PC-3 (cell line): ENCODE results near the gene TSPAN9. TPM values are rescaled to one million over a fixed set of nuclear protein-coding genes. Genes with fewer than 3 reads are reported as not detected.

Experiments used
- ATAC-seq: fragments of 200-7000 bp; cut with Tn5 transposase; 2 replicates; pipeline ENCODE4 v1.9.1; 2020; ENCODE audit warnings: mild to moderate bottlenecking, moderate library complexity
- BruUV-seq: library from RNA; stranded (reverse); fragments of 400-500 nt; replicated peaks from 2 replicates; lab custom pipeline; 2021; lab: Mats Ljungman, UMichigan
- CTCF ChIA-PET: fragments of 300-600 bp; sonication (Branson Sonifier 250); formaldehyde crosslinking; loops from one replicate; lab custom pipeline; 2022; ENCODE audit warnings: antibody characterized with exemption; lab: Charles Lee
- POLR2A ChIA-PET: fragments of 300-600 bp; sonication (Branson Sonifier 250); formaldehyde crosslinking; loops from one replicate; lab custom pipeline; 2022; ENCODE audit warnings: antibody characterized with exemption; ENCODE audit not compliant: unreplicated experiment; lab: Charles Lee
- DNase-seq: peaks from one replicate; pipeline ENCODE4 v3.0.0-alpha.2; 2015
- H2AFZ ChIP-seq: fragments of 300-600 bp; sonication (generic); 2 replicates; pipeline ENCODE4 v1.6.0; 2016; ENCODE audit warnings: antibody characterized with exemption, low read length
- H3F3A ChIP-seq: fragments of 300-600 bp; sonication (generic); one replicate; pipeline ENCODE4 v1.6.0; 2017; ENCODE audit warnings: antibody characterized with exemption, low read length, control low read depth, mild to moderate bottlenecking; ENCODE audit not compliant: unreplicated experiment
- H3K27ac ChIP-seq: fragments of 300-600 bp; sonication (generic); 2 replicates; pipeline ENCODE4 v1.5.1; 2016; ENCODE audit warnings: mild to moderate bottlenecking, low read length
- H3K27me3 ChIP-seq: fragments of 300-600 bp; sonication (generic); 2 replicates; pipeline ENCODE4 v1.6.1; 2016; ENCODE audit warnings: low read length, mixed read lengths
- H3K36me3 ChIP-seq: fragments of 300-600 bp; sonication (generic); 2 replicates; pipeline ENCODE4 v1.6.1; 2016; ENCODE audit warnings: low read depth, mixed run types, low read length, mixed read lengths
- H3K4me1 ChIP-seq: fragments of 300-600 bp; sonication (generic); 2 replicates; pipeline ENCODE4 v1.5.1; 2016; ENCODE audit warnings: low read length; ENCODE audit not compliant: insufficient read depth
- H3K4me2 ChIP-seq: fragments of 300-600 bp; sonication (generic); 2 replicates; pipeline ENCODE4 v1.6.0; 2016; ENCODE audit warnings: low read length
- H3K4me3 ChIP-seq: fragments of 300-600 bp; sonication (generic); 2 replicates; pipeline ENCODE4 v1.5.1; 2016; ENCODE audit warnings: mild to moderate bottlenecking, low read length, mixed read lengths
- H3K79me2 ChIP-seq: fragments of 300-600 bp; sonication (generic); 2 replicates; pipeline ENCODE4 v1.6.1; 2017; ENCODE audit warnings: low read length, mixed read lengths
- H3K9ac ChIP-seq: fragments of 300-600 bp; sonication (generic); 2 replicates; pipeline ENCODE4 v1.6.0; 2016; ENCODE audit warnings: mild to moderate bottlenecking, low read length
- H3K9me2 ChIP-seq: fragments of 300-600 bp; sonication (generic); replicated peaks from 2 replicates; pipeline ENCODE4 v1.6.1; 2016; ENCODE audit warnings: mixed run types, low read length, mixed read lengths
- H3K9me3 ChIP-seq: fragments of 300-600 bp; sonication (generic); 2 replicates; pipeline ENCODE4 v1.6.1; 2016; ENCODE audit warnings: low read length, mixed read lengths
- H4K20me1 ChIP-seq: fragments of 300-600 bp; sonication (generic); 2 replicates; pipeline ENCODE4 v1.6.1; 2016; ENCODE audit warnings: low read length, mixed read lengths
- EZH2 ChIP-seq: fragments of 300-600 bp; sonication (generic); IDR thresholded peaks from one replicate; pipeline ENCODE4 v1.6.1; 2017; ENCODE audit warnings: antibody characterized with exemption, mild to moderate bottlenecking, low read length; ENCODE audit not compliant: unreplicated experiment
- EZH2phosphoT487 ChIP-seq: fragments of 300-600 bp; sonication (generic); IDR thresholded peaks from 2 replicates; pipeline ENCODE4 v1.6.1; 2018; ENCODE audit warnings: mild to moderate bottlenecking, antibody characterized with exemption, low read length, borderline replicate concordance
- intact Hi-C: fragments of 100-400 bp; cut with micrococcal nuclease; formaldehyde crosslinking; loops from 2 replicates; pipeline ENCODE4 v1.9.0; 2023
- total RNA-seq: library from RNA; depleted of rRNA; stranded (reverse); fragments of >200 nt; gene quantifications from 2 replicates; pipeline ENCODE4 v1.2.3, GENCODE V29; 2014
- TF ChIP-seq, protein P1 (sequence below): fragments of 300-600 bp; sonication (generic); conservative IDR thresholded peaks from 2 replicates; pipeline ENCODE4 v1.5.1; 2017; ENCODE audit warnings: antibody characterized with exemption, low read depth, mild to moderate bottlenecking, low read length

The TSPAN9 gene
- total RNA-seq, 1 experiment from 2014 or later = 6.2 TPM

DNA sequence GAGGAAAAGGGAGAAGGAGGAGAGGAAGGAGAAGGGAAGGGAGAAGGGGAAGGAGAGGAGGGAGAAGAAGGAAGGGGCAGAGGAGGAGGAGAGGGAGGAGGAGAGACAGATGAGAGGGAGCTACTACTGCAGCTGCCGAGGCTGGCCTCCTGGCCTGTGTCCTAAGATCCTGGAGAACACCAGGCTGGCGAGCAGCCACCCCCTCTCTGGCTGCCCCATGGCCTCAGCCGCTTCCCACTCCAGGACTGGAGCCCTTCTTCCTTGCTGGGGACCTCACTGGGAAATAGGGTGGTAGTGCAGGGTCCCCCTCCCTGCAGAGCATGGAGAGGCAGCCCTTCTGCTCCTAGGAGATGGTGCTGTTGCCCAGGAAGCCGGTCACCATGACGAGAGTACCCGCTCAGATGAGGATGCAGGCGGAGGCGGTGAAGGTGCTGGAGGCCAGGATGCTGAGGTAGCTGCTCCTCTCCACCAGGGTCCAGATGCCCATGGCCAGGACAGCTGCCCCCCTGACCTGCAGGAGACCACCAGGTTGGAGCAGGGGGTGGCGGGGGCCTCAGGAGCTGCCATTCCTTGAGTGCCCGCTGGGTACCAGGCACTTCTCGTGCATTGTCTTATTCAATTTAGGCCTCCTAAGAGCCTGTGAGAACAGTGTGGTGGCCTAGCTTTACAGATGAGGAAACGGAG lies 246.0 kb downstream of the TSPAN9 start:
- H3K27me3 ChIP-seq = no peaks in the 10 kb centered on the region
- no peaks in the 10 kb centered on the region for H3K4me1 ChIP-seq
- no peak overlapping the region for H3K4me3 ChIP-seq
- CTCF ChIA-PET = no interaction called here
- POLR2A ChIA-PET = no interaction called here
- H3K4me2 ChIP-seq = no peak overlapping the region
- ATAC-seq (no peak), DNase-seq (no peak)
- no peak overlapping the region for H2AFZ ChIP-seq
- intact Hi-C loops = no loop called here
- no peaks in the 10 kb centered on the region for H3K36me3 ChIP-seq
- no peaks in the 10 kb centered on the region for H3K9me3 ChIP-seq
- H4K20me1 ChIP-seq = no peaks in the 10 kb centered on the region
- no peaks in the 10 kb centered on the region for H3K9me2 ChIP-seq
- H3K27ac ChIP-seq = no peak overlapping the region
- H3K9ac ChIP-seq = no peak overlapping the region
- BruUV-seq = no TSS peak
- no peak for TF ChIP-seq EZH2
- TF ChIP-seq, protein P1, sequence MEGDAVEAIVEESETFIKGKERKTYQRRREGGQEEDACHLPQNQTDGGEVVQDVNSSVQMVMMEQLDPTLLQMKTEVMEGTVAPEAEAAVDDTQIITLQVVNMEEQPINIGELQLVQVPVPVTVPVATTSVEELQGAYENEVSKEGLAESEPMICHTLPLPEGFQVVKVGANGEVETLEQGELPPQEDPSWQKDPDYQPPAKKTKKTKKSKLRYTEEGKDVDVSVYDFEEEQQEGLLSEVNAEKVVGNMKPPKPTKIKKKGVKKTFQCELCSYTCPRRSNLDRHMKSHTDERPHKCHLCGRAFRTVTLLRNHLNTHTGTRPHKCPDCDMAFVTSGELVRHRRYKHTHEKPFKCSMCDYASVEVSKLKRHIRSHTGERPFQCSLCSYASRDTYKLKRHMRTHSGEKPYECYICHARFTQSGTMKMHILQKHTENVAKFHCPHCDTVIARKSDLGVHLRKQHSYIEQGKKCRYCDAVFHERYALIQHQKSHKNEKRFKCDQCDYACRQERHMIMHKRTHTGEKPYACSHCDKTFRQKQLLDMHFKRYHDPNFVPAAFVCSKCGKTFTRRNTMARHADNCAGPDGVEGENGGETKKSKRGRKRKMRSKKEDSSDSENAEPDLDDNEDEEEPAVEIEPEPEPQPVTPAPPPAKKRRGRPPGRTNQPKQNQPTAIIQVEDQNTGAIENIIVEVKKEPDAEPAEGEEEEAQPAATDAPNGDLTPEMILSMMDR = no peak
- no peak for TF ChIP-seq EZH2phosphoT487
- H3F3A ChIP-seq = no peaks in the 10 kb centered on the region
- H3K79me2 ChIP-seq = no peaks in the 10 kb centered on the region

DNA sequence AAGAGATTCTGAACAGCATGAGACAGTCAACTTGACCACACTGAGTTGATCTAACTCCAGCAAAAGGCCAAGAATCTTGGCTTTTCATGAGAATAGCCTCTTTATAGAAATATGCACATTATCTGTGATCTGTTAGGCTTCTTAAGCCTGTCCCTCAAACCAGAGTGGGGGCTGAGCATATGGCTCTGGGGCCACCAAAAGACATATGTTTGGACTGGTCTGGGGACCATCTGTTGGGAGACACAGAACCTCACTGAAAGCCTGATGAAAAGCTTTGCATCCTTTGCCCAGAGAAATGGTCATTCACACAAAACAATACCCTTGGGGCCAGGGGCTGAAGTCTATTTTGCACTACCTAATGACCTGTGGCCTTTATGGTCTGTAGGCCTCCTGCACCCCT lies 248.6 kb downstream of the TSPAN9 start:
- Histone ChIP-seq H3K4me2 (no peak overlapping the region), H4K20me1 (no peaks in the 10 kb centered on the region), H3K27ac (no peak overlapping the region), H3K79me2 (no peaks in the 10 kb centered on the region), H3F3A (no peaks in the 10 kb centered on the region), H3K9me2 (no peaks in the 10 kb centered on the region), H3K9me3 (no peaks in the 10 kb centered on the region), H3K27me3 (no peaks in the 10 kb centered on the region), H3K9ac (no peak overlapping the region), H2AFZ (no peak overlapping the region), H3K4me3 (no peak overlapping the region), H3K36me3 (no peaks in the 10 kb centered on the region), H3K4me1 (no peaks in the 10 kb centered on the region)
- DNase-seq (no peak), ATAC-seq (no peak)
- TF ChIP-seq, protein P1 = no peak
- TF ChIP-seq EZH2phosphoT487 = no peak
- TF ChIP-seq EZH2 = no peak
- POLR2A ChIA-PET = no interaction called here
- CTCF ChIA-PET = no interaction called here
- no TSS peak for BruUV-seq
- intact Hi-C loops = no loop called here

GRCh38 chr12:3326156-3326849 lies 249.1 kb downstream of the TSPAN9 start:
- no peak overlapping the region for H3K27ac ChIP-seq
- no peak overlapping the region for H3K4me2 ChIP-seq
- no peaks in the 10 kb centered on the region for H3K36me3 ChIP-seq
- H2AFZ ChIP-seq = no peak overlapping the region
- DNase-seq (no peak), ATAC-seq (no peak)
- H3K27me3 ChIP-seq = no peaks in the 10 kb centered on the region
- POLR2A ChIA-PET = no interaction called here
- no peaks in the 10 kb centered on the region for H4K20me1 ChIP-seq
- BruUV-seq = no TSS peak
- no peaks in the 10 kb centered on the region for H3K9me3 ChIP-seq
- CTCF ChIA-PET = no interaction called here
- no peaks in the 10 kb centered on the region for H3K4me1 ChIP-seq
- H3K9ac ChIP-seq = no peak overlapping the region
- no peaks in the 10 kb centered on the region for H3K9me2 ChIP-seq
- no peak overlapping the region for H3K4me3 ChIP-seq
- intact Hi-C loops = no loop called here
- H3K79me2 ChIP-seq = no peaks in the 10 kb centered on the region
- TF ChIP-seq, protein P1 = no peak
- no peak for TF ChIP-seq EZH2phosphoT487
- TF ChIP-seq EZH2 = no peak
- no peaks in the 10 kb centered on the region for H3F3A ChIP-seq
